Astrocyte (in vitro differentiated cells and primary cell): ENCODE measurements around the gene RSBN1.

Source experiments
- EZH2 ChIP-seq: IDR thresholded peaks from 2 replicates; pipeline ENCODE4 v1.6.1; 2012; ENCODE audit warnings: mild to moderate bottlenecking, low read length, inconsistent platforms; ENCODE audit not compliant: insufficient read depth
- TF ChIP-seq, protein P1 (sequence below): IDR thresholded peaks from 2 replicates; pipeline ENCODE4 v1.5.1; 2011; ENCODE audit warnings: low read depth, mild to moderate bottlenecking, inconsistent platforms, low read length, moderate library complexity; ENCODE audit not compliant: insufficient read depth

DNA sequence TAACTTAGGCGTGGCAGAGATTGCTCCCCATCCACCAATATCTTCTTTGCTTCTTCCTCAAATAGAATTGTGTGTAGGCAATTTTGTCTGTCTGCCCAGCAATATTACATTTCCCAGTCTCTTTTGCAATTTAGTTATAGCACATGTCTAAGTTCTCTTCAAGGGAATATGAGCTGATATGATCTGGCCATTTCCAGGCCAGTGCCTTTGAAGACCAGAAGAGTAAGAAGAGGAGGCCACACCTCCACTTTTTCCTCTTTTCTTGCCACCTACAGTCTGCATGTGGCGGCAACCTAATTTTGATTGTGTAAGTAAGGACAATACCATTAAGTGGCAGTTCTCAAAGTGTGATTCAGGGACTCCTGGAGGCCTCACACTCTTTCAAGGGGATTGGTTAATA is 6.3 kb upstream of the RSBN1 start:
- no peak for TF ChIP-seq EZH2
- TF ChIP-seq, protein P1, sequence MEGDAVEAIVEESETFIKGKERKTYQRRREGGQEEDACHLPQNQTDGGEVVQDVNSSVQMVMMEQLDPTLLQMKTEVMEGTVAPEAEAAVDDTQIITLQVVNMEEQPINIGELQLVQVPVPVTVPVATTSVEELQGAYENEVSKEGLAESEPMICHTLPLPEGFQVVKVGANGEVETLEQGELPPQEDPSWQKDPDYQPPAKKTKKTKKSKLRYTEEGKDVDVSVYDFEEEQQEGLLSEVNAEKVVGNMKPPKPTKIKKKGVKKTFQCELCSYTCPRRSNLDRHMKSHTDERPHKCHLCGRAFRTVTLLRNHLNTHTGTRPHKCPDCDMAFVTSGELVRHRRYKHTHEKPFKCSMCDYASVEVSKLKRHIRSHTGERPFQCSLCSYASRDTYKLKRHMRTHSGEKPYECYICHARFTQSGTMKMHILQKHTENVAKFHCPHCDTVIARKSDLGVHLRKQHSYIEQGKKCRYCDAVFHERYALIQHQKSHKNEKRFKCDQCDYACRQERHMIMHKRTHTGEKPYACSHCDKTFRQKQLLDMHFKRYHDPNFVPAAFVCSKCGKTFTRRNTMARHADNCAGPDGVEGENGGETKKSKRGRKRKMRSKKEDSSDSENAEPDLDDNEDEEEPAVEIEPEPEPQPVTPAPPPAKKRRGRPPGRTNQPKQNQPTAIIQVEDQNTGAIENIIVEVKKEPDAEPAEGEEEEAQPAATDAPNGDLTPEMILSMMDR: no peak
